Astrocyte (in vitro differentiated cells and primary cell): ENCODE data around the gene SPOPL.

Source experiments
- EZH2 ChIP-seq: IDR thresholded peaks from 2 replicates; pipeline ENCODE4 v1.6.1; 2012; ENCODE audit warnings: mild to moderate bottlenecking, low read length, inconsistent platforms; ENCODE audit not compliant: insufficient read depth
- TF ChIP-seq, protein P1 (sequence below): IDR thresholded peaks from 2 replicates; pipeline ENCODE4 v1.5.1; 2011; ENCODE audit warnings: low read depth, mild to moderate bottlenecking, inconsistent platforms, low read length, moderate library complexity; ENCODE audit not compliant: insufficient read depth

DNA sequence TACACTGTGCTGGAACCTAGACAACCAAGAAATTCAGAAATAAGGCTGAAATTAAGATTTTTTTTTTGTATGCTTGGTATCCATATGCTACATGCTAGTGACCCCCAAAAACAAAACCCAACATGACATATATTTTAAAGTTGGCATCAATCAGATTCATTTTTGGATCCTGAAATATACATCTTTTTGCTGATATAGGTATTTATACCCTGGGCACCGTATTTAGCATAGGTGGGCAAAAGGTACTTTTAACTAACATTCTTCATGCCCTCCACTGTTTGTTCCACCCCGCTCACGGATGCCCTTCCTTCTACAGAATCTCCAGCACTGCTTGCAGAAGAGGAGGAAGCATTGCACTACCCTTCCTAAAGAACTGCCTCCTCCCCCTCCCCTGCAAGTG lies 52.6 kb downstream of the SPOPL start:
- TF ChIP-seq, protein P1, sequence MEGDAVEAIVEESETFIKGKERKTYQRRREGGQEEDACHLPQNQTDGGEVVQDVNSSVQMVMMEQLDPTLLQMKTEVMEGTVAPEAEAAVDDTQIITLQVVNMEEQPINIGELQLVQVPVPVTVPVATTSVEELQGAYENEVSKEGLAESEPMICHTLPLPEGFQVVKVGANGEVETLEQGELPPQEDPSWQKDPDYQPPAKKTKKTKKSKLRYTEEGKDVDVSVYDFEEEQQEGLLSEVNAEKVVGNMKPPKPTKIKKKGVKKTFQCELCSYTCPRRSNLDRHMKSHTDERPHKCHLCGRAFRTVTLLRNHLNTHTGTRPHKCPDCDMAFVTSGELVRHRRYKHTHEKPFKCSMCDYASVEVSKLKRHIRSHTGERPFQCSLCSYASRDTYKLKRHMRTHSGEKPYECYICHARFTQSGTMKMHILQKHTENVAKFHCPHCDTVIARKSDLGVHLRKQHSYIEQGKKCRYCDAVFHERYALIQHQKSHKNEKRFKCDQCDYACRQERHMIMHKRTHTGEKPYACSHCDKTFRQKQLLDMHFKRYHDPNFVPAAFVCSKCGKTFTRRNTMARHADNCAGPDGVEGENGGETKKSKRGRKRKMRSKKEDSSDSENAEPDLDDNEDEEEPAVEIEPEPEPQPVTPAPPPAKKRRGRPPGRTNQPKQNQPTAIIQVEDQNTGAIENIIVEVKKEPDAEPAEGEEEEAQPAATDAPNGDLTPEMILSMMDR, result no peak
- TF ChIP-seq EZH2, result no peak
